HG03064 (cell line): Measurements from ENCODE around the gene UBTD1.
"Not testable (repeated sequence)": the region's sequence is repeated elsewhere in the genome, so short reads cannot be mapped to it uniquely, and the experiment has no call there.

ENCODE experiments used
- ATAC-seq: cut with Tn5 transposase; IDR thresholded peaks from one replicate; pipeline ENCODE4 v1.9.1; 2021; ENCODE audit warnings: low read depth; ENCODE audit not compliant: unreplicated experiment

Gene UBTD1

GRCh38 chr10:97554336-97554735, 55.6 kb downstream of the UBTD1 start:
- ATAC-seq = not testable (repeated sequence)

DNA sequence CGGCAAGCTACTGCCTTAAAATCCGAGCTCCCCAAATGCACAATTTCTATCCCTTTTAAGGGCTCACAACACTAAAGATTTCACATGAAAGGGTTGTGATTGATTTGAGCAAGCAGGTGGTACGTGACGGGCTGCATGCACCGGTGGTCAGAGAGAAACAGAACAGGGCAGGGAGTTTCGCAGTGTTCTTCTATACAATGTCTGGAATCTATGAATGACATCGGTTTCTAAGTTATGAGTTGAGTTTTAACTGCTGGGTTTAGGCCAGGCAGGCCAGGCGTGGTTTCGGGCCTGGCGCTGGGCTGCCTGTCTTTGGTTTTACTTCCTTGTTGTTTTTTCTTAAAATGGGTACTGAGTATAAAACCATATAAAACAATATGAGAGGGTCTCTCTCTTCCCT, 56.8 kb downstream of the UBTD1 start:
- ATAC-seq = not testable (repeated sequence)

DNA sequence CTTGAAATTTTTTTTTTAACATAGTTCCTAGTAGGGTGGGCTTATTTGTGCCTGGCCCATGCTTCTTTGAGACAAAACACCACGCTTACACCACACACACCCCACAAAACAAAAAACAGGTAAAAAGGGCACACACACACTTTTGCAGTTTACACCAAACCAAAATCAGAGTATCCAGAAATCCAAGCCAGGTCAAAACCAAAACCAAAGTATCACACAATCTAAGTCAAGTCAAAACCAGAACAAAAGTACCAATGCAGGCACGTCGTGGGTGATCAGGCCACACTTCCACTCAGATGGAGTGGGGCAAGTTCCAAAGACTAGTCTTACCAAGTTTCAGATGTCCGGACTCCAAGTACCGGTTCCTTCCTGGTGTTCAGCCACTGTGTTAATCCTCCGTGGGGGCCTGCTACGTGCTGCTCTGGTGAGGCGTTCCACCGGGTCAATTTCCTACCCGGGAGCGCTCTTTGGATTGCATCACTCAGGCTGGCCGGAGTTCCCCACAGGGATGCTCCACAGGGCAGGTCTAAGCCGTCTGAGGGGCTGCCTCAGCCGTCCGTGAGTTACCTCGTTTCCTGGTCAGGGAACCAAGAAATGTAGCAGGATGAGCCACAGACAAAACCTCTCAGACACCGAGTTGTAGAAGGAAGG, 62.1 kb downstream of the UBTD1 start:
- not testable (repeated sequence) for ATAC-seq

GRCh38 chr10:97561386-97562077, 62.8 kb downstream of the UBTD1 start:
- ATAC-seq = not testable (repeated sequence)

DNA sequence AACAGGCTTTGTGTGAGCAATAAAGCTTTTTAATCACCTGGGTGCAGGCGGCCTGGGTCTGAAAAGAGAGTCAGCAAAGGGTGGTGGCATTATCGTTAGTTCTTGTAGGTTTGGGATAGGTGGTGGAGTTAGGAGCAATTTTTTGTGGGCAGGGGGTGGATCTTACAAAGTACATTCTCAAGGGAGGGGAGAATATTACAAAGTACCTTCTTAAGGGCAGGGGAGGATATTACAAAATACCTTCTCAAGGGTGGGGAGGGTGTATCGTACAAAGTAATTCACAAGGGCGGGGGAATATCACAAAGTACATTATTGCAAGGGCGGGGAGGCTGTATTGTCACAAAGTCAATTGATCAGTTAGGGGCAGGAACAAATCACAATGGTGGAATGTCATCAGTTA, 63.6 kb downstream of the UBTD1 start:
- ATAC-seq = not testable (repeated sequence)

DNA sequence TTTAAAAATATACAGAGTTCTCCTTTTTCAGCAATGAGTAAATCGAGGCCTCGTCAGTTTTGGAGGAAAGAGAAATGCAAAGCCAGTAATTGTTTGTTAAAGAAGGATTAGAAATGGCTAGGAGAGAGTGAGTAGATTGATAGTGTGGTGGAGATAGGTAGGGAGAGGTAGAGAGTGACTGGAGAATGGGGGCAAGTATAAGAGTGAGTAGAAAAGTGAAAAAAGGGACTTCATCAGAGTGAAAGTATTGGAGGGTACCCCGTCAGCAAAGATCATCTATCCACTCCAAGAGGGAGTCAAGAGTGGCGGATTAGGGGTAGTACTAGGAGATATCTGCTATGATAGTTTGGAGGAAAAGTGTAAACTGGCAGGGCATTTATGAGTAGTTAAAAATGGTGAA, 64.6 kb downstream of the UBTD1 start:
- no peak for ATAC-seq

DNA sequence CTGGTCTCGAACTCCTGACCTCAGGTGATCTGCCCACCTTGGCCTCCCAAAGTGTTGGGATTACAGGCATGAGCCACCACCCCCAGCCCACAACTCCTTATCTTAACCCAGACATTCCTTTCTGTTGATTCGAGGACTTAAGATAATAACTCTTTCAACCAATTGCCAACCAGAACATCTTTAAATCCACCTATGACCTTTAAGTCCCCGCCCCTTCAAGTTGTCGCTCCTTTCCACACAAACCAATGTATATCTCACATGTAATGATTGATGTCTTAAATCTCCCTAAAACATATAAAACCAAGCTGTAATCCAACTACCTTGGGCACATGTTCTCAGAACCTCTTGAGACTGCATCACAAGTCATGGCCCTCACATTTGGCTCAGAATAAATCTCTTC, 66.1 kb downstream of the UBTD1 start:
- ATAC-seq = no peak

DNA sequence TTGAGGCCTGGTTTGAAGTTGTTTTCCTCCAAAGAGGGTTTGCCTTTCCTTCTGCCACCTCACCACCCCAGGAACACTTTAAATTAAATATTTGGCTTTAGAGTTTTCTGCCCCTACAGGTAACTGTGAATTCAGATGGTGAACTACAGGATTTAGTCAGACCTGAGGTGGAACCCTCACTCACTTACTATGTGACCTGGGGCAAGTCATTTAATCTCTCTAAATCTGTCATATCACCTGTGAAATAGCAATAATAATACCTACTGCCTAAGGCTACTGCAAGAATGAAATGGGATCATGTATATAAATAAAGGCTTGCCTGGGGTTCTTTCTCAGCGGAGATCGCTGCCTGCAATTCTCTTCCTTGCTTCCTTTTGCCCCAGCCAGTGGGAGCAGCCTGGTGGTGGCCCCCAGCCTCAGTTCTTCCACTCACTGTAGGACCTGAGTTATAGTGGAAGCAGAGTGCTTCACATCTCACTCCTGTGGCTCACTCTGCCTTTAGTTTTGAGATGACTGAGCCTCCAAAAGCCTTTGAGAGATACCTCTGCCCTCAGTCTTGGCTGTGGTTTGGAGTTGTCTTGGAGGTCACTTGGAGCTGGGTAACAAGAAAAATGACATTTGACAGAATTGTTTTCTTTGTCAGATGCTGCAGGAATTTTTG, 67.7 kb downstream of the UBTD1 start:
- no peak for ATAC-seq

- no peak for ATAC-seq
These were observed 69.2 kb downstream of the UBTD1 start for GRCh38 chr10:97567891-97568290.

GRCh38 chr10:97570146-97570788, 71.5 kb downstream of the UBTD1 start:
- no peak for ATAC-seq

DNA sequence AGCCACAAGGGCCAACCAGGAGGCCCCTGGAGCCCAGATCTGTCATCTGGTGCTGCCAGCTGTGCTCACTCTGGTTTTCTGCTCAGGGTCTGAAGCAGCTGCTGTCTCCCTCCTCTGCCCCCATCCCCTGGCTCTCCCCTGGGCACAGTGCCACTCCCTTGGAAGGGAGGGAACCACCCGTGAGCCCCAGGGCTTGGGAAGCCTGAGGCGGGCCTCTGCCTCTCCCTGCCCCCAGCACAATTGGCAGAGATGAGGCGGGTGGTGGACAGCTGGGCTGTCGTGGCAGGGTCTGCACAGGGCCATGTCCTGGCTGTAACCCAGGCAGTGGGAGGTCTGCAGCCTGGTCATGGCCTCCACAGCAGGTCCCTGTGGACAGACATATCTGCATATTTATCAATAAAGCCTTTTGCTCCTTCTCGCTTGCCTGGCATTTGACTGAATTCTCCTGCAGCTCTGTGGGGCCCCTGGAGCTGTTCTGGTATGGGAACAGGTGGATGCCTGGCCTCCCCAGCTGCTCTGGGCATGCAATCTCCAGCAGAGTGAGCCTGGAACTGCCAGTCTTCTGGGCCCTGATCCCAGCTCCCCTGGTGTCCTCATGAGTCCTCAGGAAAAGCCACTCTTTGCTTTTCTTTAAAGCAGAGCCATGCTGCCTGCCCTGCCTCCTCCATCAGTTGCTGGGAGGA, 72.2 kb downstream of the UBTD1 start:
- no peak for ATAC-seq

- no peak for ATAC-seq
These were observed 72.9 kb downstream of the UBTD1 start for GRCh38 chr10:97571622-97572021.

DNA sequence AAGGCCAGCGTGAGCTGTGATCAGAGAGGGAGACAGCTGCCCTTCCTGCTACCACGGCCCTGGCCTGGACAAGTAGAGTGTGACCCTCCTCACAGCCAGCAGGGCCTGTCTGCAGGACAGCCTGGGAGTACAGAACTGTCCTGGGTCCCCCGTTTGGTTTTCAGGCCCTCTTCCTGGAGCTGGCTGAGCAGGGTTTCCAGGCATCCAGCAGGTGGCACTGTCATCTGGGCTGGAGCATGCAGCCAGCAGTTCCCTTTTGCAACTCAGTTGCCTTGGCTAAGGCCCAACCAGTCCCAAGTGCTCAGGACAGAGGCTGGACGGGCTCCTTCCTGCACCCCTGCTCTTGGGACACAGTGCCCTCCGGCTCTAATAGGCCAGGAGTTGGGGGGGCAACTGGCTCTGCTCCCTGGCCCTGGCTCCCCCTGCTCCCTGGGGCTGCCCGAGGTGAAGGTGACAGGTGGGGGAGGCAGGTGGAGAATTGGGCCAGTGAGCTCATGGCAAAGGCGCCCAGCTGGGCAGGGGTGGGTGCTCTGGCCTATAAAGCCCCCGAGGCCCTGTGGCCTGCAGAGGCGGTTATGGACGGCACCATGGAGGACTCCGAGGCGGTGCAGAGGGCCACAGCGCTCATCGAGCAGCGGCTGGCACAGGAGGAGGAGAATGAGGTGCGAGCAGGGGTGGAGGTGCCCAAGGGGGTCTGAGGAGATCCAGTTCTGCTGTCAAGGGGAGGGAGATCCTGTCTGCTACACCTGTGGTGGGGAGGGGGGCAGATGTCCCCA, 73.7 kb downstream of the UBTD1 start, which contains the start of gene ANKRD2:
Gene ANKRD2, plus strand, starts transcription at position 566 of the 776 bp plus-strand sequence. Its CDS starts 10 bp downstream, at position 576.
- no peak for ATAC-seq

GRCh38 chr10:97573021-97573420, 74.3 kb downstream of the UBTD1 start:
- ATAC-seq = no peak

- no peak for ATAC-seq
These were observed 74.9 kb downstream of the UBTD1 start for GRCh38 chr10:97573672-97574071.

DNA sequence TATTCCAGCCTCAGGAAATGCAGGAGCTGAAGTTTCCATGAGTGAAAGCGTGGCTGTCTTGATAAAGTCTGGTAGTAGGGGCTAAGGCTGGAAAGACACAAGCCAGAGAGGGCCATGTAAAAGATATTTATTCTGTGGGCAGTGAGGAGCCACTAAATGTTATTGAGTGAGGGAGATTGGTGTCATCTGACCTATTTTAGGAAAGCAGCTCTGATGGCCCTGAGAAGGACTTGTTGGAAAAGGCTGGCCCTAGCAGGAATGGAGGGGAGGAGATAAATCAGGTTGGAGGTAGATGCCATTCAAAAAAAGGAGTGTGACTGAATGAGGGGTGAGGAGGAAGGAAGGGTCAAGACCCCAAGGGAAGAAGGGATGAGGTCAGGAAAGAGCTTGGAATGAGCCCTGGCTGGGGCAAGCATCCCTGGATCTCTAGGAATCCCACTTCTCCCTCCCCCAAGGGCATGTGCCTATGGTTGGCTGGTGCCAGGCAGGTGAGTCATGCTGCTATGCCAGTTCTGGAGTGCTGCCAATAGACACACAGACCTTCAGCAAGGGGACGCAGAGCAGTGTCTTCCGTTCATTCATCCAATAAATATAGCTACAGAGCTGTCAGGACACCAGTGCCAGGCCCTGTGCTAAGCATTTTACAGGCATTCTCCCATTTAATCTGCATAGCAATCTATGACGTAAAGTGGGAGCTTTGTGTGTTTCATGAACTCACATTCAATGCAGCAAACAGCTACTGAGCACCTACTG, 75.8 kb downstream of the UBTD1 start:
- no peak for ATAC-seq

GRCh38 chr10:97575127-97575668, 76.5 kb downstream of the UBTD1 start:
- ATAC-seq = no peak

DNA sequence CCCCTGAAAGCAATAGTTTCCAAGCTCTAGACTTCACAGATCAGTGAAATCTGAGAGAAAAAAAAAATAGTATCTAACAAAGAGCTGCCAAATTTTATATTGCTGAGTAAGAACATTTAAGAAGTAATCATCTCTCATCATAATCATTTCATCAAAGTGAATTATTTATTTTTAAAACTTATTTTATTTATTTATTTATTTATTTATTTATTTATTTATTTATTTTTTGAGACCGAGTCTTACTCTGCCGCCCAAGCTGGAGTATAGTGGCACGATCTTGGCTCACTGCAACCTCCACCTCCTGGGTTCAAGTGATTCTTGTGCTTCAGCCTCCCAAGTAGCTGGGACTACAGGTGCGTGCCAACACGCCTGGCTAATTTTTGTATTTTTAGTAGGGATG, 77.8 kb downstream of the UBTD1 start:
- not testable (repeated sequence) for ATAC-seq

DNA sequence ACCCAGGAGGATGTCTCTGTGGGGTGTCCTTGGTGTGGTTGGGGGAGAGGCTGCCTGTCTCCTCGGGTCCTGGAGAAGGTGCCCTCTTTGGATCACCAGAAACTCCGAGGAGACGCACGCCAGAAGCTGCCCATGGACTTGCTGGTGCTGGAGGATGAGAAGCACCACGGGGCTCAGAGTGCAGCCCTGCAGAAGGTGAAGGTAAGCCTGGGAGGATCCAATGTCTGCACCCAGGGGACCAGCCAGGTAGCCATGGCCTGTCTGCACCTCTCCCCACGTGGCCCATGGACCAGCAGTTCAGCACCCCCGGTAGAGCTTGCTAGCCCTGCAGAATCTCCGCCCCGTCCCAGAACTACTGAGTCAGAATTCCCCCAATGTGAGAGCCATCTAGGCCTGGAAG, 79.0 kb downstream of the UBTD1 start:
- no peak for ATAC-seq
